Keratinocyte (primary cell): Measurements from ENCODE around the gene RHCG.

Source experiments
- EZH2 ChIP-seq: IDR thresholded peaks from one replicate; pipeline ENCODE4 v1.6.1; 2012; ENCODE audit warnings: inconsistent platforms, mild to moderate bottlenecking, low read length, moderate library complexity
- TF ChIP-seq, protein P1 (sequence below), 3 experiments: IDR thresholded peaks in 1 of 3; conservative IDR thresholded peaks in 1 of 3; optimal IDR thresholded peaks in 1 of 3; 2 replicates in 2 of 3; 3 replicates in 1 of 3; pipeline versions ENCODE3 to v1.5.1; 2011; ENCODE audit warnings: low read length in 3 of 3, mild to moderate bottlenecking in 3 of 3, moderate library complexity in 2 of 3, control low read depth in 1 of 3, inconsistent platforms in 1 of 3; ENCODE audit not compliant: insufficient read depth in 2 of 3; ENCODE audit errors: extremely low read depth in 1 of 3

DNA sequence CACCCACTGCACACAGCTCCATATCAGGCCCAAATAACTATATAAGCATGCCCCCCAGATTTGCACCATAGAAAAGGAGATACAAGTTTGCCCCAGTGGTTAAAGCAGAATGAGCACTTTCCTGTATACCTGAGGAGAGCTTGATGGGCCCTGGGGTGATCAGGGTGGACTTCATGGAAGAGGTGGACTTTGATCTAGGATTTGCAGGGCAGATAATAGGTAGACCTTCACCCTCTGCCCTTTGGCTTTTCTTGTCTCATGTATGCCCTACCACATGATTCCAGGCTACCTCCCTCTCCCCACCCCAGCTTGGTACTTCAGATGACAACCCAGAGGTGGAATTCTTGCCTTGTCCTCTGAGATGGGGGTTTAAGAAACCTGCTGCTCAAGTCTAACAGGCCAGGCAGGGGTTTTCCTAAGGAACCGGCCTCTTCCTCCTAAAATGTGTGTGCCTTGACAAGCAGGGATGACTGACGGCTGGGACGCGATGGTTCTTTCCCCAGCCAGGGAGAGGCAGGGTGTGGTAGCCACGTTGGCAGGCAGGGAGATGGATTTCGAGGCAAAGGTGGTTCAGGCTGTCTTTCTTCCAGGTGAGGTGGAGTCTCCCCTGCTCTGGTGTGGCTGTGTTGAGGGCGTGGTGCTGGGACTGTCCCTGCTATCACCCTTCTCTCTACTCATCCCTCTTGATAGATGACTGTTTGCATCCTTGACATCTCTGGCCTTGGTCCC is 6.6 kb upstream of the RHCG start:
- TF ChIP-seq, protein P1, sequence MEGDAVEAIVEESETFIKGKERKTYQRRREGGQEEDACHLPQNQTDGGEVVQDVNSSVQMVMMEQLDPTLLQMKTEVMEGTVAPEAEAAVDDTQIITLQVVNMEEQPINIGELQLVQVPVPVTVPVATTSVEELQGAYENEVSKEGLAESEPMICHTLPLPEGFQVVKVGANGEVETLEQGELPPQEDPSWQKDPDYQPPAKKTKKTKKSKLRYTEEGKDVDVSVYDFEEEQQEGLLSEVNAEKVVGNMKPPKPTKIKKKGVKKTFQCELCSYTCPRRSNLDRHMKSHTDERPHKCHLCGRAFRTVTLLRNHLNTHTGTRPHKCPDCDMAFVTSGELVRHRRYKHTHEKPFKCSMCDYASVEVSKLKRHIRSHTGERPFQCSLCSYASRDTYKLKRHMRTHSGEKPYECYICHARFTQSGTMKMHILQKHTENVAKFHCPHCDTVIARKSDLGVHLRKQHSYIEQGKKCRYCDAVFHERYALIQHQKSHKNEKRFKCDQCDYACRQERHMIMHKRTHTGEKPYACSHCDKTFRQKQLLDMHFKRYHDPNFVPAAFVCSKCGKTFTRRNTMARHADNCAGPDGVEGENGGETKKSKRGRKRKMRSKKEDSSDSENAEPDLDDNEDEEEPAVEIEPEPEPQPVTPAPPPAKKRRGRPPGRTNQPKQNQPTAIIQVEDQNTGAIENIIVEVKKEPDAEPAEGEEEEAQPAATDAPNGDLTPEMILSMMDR (optimal IDR thresholded peaks at IDR 0.05 in 1 of 3, IDR thresholded peaks at IDR 0.05 in 1 of 3, conservative IDR thresholded peaks at IDR 0.05 in 1 of 3; ENCODE audit: extremely low read depth in 1 of 3, insufficient read depth in 2 of 3, low read length in 3 of 3): no peak
- TF ChIP-seq EZH2: no peak
